Colon (tissue), 2 donors: Measurements from ENCODE around the gene MYADML2.
"Not testable (repeated sequence)": the region's sequence is repeated elsewhere in the genome, so short reads cannot be mapped to it uniquely, and the experiment has no call there.

Source experiments
- FAIRE-seq: peaks from 2 replicates; lab custom pipeline; 2012; peaks lifted over from hg19 to GRCh38; lab: Jason Lieb, UNC
- donor health status: control.
- donor health status: control.

Gene MYADML2, protein sequence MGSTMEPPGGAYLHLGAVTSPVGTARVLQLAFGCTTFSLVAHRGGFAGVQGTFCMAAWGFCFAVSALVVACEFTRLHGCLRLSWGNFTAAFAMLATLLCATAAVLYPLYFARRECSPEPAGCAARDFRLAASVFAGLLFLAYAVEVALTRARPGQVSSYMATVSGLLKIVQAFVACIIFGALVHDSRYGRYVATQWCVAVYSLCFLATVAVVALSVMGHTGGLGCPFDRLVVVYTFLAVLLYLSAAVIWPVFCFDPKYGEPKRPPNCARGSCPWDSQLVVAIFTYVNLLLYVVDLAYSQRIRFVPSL

DNA sequence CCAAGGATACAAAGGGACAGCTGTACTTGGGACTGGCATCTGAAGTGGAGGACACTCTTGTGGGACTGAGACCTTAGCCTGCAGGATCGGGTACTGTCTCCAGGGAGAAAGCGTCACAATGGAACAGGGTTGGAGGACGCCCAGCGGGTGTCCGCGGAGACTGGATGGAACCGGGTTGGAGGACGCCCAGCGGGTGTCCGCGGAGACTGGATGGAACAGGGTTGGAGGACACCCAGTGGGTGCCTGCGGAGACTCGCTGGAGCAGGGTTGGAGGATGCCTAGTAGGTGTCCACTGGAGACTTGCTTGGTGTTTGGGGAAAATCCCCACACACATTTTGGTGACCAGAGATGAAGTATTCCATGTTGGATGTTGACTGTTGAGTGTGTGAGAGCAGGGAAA lies at the start of gene MYADML2:
Gene MYADML2 (minus strand): TSS at position 45 of the 400 bp plus-strand sequence. CDS start 5,492 bp downstream, outside the sequence.
- no peak for FAIRE-seq

GRCh38 chr17:81996232-81996756 lies 49.3 kb upstream of the MYADML2 start:
- no peak for FAIRE-seq

DNA sequence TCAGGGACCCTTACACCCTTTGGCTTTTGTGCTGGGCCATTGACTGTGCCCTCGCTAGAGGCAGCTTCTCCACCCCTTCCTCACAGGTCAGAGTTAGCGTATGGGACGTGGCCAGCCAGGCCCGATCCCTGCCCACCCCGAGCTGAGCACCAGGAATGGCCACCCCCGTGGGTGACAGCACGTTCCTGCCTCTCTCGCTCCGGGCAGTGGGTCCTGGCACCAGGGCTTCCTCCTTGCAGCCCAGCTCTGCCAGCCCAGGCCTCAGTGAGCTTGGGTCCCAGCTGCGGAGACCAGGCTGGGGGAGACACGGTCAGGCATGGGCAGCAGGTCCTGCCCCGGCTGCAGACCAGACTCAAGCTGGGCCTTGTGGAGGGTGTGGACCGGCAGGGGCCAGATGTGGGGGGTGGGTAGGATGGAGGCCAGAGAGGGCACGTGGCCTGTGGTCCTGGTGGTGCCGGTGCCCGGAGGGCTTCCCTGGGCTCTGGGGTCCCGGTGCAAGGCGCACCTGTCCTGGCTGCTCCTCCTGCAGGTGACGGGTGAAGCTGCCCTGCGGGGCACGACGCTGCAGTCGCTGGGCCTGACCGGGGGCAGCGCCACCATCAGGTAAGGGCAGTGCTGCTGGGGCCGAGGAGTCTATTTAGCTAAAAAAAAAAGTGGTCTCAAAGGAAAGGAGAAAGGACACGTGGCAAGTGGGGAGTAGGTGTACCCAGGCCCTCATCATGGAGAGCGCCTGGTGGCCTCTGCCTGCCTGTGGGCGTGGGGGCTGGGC lies 48.6 kb upstream of the MYADML2 start:
- FAIRE-seq = no peak

- FAIRE-seq = no peak
Measured at GRCh38 chr17:81994593-81995462, 47.8 kb upstream of the MYADML2 start.

GRCh38 chr17:81993729-81994592 lies 46.9 kb upstream of the MYADML2 start:
- no peak for FAIRE-seq

GRCh38 chr17:81992306-81993102 lies 45.5 kb upstream of the MYADML2 start:
- FAIRE-seq = no peak

- FAIRE-seq = no peak
Measured at GRCh38 chr17:81991684-81992305, 44.8 kb upstream of the MYADML2 start.

GRCh38 chr17:81990836-81991683 lies 44.0 kb upstream of the MYADML2 start:
- FAIRE-seq = no peak

GRCh38 chr17:81987161-81987770 lies 40.2 kb upstream of the MYADML2 start:
- FAIRE-seq = no peak

- no peak for FAIRE-seq
Measured at GRCh38 chr17:81986606-81987005, 39.6 kb upstream of the MYADML2 start.

DNA sequence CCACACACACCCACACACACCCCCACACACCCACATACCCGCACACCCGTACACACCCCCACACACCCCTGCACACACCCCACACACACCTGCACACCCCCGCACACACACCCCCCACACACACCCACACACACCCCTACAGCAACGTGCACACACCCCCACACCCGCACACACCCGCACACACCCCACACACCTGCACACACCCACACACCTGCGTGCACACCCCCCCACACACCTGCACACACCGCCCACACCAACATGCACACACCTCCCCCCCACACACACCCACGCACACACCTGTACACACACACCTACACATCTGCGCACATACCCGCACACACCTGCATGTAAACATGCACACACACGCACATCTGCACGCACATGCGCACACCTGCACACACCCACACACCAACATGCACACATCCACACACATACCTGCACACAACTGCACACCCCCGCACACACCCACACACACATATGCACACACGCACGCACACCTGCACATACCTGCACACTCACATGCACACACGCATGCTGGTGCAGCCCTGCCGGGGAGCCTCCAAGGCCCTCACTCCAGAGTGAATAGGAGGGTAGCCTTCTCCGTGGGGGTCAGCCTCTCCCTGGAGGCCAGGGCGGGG lies 37.9 kb upstream of the MYADML2 start:
- FAIRE-seq = no peak

GRCh38 chr17:81983639-81984373 lies 36.8 kb upstream of the MYADML2 start:
- no peak for FAIRE-seq

- FAIRE-seq = no peak
Measured at GRCh38 chr17:81983011-81983638, 36.1 kb upstream of the MYADML2 start.

- not testable (repeated sequence) for FAIRE-seq
Measured at GRCh38 chr17:81981511-81981910, 34.5 kb upstream of the MYADML2 start.

GRCh38 chr17:81980707-81981343 lies 33.8 kb upstream of the MYADML2 start:
- FAIRE-seq = no peak

GRCh38 chr17:81980122-81980521 lies 33.1 kb upstream of the MYADML2 start:
- FAIRE-seq = no peak
